Gastroesophageal sphincter (tissue), 4 donors: ENCODE results near the gene FBLN1. TPM values are rescaled to one million over a fixed set of nuclear protein-coding genes. Genes with fewer than 3 reads are reported as not detected.

Source experiments
- ATAC-seq: fragments of 150-250 bp; one replicate; pipeline ENCODE4 v1.9.1; 2016; ENCODE audit warnings: mild to moderate bottlenecking, moderate library complexity
- H3K27ac ChIP-seq, 4 donors: fragments of 200-600 bp; sonication (generic) in 3 of 4; 1 replicate in 3 of 4; 2 replicates in 1 of 4; pipeline ENCODE4 v1.5.1; 2016 to 2019
- H3K27me3 ChIP-seq: fragments of 200-600 bp; sonication (generic); one replicate; pipeline ENCODE4 v1.5.1; 2019
- H3K36me3 ChIP-seq, 2 donors: fragments of 200-600 bp; sonication (generic); one replicate each; pipeline ENCODE4 v1.5.1; 2019; ENCODE audit warnings: control low read depth in 1 of 2
- H3K4me1 ChIP-seq, 3 donors: fragments of 200-600 bp; sonication (generic); 1 replicate in 2 of 3; 2 replicates in 1 of 3; pipeline ENCODE4 v1.5.1; 2016 to 2019; ENCODE audit warnings: control low read depth in 2 of 3
- H3K4me3 ChIP-seq, 2 donors: fragments of 200-600 bp; sonication (generic); one replicate each; pipeline ENCODE4 v1.5.1; 2019; ENCODE audit warnings: mild to moderate bottlenecking in 1 of 2, moderate library complexity in 1 of 2
- H3K9me3 ChIP-seq, 3 donors: fragments of 200-600 bp; sonication (generic); one replicate each; pipeline ENCODE4 v1.5.1; 2017 to 2019; ENCODE audit warnings: control low read depth in 2 of 3
- CTCF ChIP-seq, 4 experiments: fragments of 200-600 bp in 2 of 4; fragments of 450-650 bp in 2 of 4; sonication (generic) in 1 of 4; IDR thresholded peaks; one replicate each; pipeline ENCODE4 v1.5.1; 2017 to 2019; ENCODE audit warnings: antibody characterized with exemption in 4 of 4, mild to moderate bottlenecking in 2 of 4, moderate library complexity in 2 of 4
- EP300 ChIP-seq: sonication (generic); formaldehyde crosslinking; IDR thresholded peaks from one replicate; pipeline ENCODE4 v1.6.1; 2017; ENCODE audit warnings: antibody characterized with exemption, mild to moderate bottlenecking
- POLR2A ChIP-seq, 2 donors: fragments of 450-650 bp; IDR thresholded peaks; one replicate each; pipeline ENCODE4 v1.6.1; 2017; ENCODE audit warnings: antibody characterized with exemption in 2 of 2, mild to moderate bottlenecking in 2 of 2, moderate library complexity in 1 of 2
- POLR2AphosphoS5 ChIP-seq: sonication (generic); formaldehyde crosslinking; IDR thresholded peaks from one replicate; pipeline ENCODE4 v1.6.1; 2017; ENCODE audit warnings: antibody characterized with exemption
- WGBS, 2 donors: methylation state at CpG; one replicate each; pipeline ENCODE4 v1.1.5; 2018; ENCODE audit warnings: low coverage in 1 of 2; 5-methylcytosine and 5-hydroxymethylcytosine counted together
- total RNA-seq, 4 donors: library from RNA; depleted of rRNA; stranded (reverse); fragments of >200 nt; gene quantifications; one replicate each; pipeline ENCODE4 v1.1.0, GENCODE V29; 2016

Gene FBLN1
- total RNA-seq, 4 donors from 2014 or later: 241 to 597 (median 382) TPM

- WGBS, 2 donors: 31 to 55% methylated on average over 7 of the region's 7 CpGs
- peak; percentile 77 for ATAC-seq
- H3K9me3 ChIP-seq: no peaks in the 10 kb centered on the region
- H3K27ac ChIP-seq: peak overlapping the region in 3 of 4 donors; percentile 31 to 53 (median 51)
- TF ChIP-seq POLR2AphosphoS5: peak; percentile 82
- TF ChIP-seq POLR2A (IDR thresholded peaks at IDR 0.05): no peak
- H3K4me3 ChIP-seq: no peak overlapping the region
- peaks cover 0 to 33% (median 10%) of the 10 kb centered on the region in 3 donors for H3K4me1 ChIP-seq
- H3K27me3 ChIP-seq: peaks cover 30% of the 10 kb centered on the region
- H3K36me3 ChIP-seq: no peaks in the 10 kb centered on the region
These were observed 6.2 kb upstream of the FBLN1 start for GRCh38 chr22:45496451-45496941.

GRCh38 chr22:45497351-45498145, 5.1 kb upstream of the FBLN1 start:
- no peaks in the 10 kb centered on the region for H3K36me3 ChIP-seq
- 37 to 51% methylated on average over 7 to 10 of the region's 10 CpGs for WGBS, 2 donors
- peak; percentile 39 for TF ChIP-seq POLR2AphosphoS5
- TF ChIP-seq POLR2A (IDR thresholded peaks at IDR 0.05): no peak
- no peak for TF ChIP-seq EP300
- TF ChIP-seq CTCF (IDR thresholded peaks at IDR 0.05): no peak
- peak; percentile 16 for ATAC-seq
- H3K27ac ChIP-seq: peak overlapping the region in 2 of 4 donors; percentile 50 to 51
- no peaks in the 10 kb centered on the region for H3K9me3 ChIP-seq
- peaks cover 0 to 42% (median 10%) of the 10 kb centered on the region in 3 donors for H3K4me1 ChIP-seq
- H3K27me3 ChIP-seq: peaks cover 34% of the 10 kb centered on the region
- H3K4me3 ChIP-seq: no peak overlapping the region

GRCh38 chr22:45499746-45500145, 2.9 kb upstream of the FBLN1 start:
- TF ChIP-seq POLR2AphosphoS5: peak; percentile 16
- no peak for TF ChIP-seq POLR2A (IDR thresholded peaks at IDR 0.05)
- no CpG with 5 or more reads among the region's 3 CpGs for WGBS, 2 donors
- Histone ChIP-seq H3K4me1 (peaks cover 0 to 63% (median 14%) of the 10 kb centered on the region in 3 donors), H3K4me3 (no peak overlapping the region), H3K27ac (peak overlapping the region in 3 of 4 donors; percentile 50 to 66 (median 51)), H3K9me3 (no peaks in the 10 kb centered on the region), H3K36me3 (no peaks in the 10 kb centered on the region), H3K27me3 (peaks cover 42% of the 10 kb centered on the region)
- ATAC-seq: peak; percentile 71

- peaks cover 54% of the 10 kb centered on the region for H3K27me3 ChIP-seq
- 25% methylated on average over 4 of the region's 53 CpGs; no CpG with 5 or more reads in 1 of the 2 donors for WGBS, 2 donors
- peak overlapping the region; percentile 4 to 84 (median 80) for H3K27ac ChIP-seq
- no peak for TF ChIP-seq CTCF (IDR thresholded peaks at IDR 0.05)
- no peak for TF ChIP-seq POLR2A (IDR thresholded peaks at IDR 0.05)
- TF ChIP-seq EP300: no peak
- no peak for TF ChIP-seq POLR2AphosphoS5
- H3K4me3 ChIP-seq: peak overlapping the region; percentile 41 to 64
- no peak for ATAC-seq
- peaks cover 0 to 81% (median 16%) of the 10 kb centered on the region in 3 donors for H3K4me1 ChIP-seq
- no peaks in the 10 kb centered on the region for H3K36me3 ChIP-seq
- H3K9me3 ChIP-seq: no peaks in the 10 kb centered on the region
These were observed 550 bp downstream of the FBLN1 start for GRCh38 chr22:45503050-45503815.

- TF ChIP-seq POLR2AphosphoS5 (no peak), CTCF (IDR thresholded peaks at IDR 0.05) (no peak), EP300 (no peak), POLR2A (IDR thresholded peaks at IDR 0.05) (no peak)
- Histone ChIP-seq H3K27ac (peak overlapping the region; percentile 21 to 84 (median 80)), H3K9me3 (no peaks in the 10 kb centered on the region), H3K36me3 (no peaks in the 10 kb centered on the region), H3K4me1 (peaks cover 0 to 80% (median 10%) of the 10 kb centered on the region in 3 donors), H3K27me3 (peaks cover 61% of the 10 kb centered on the region), H3K4me3 (peak overlapping the region; percentile 41 to 64)
- WGBS, 2 donors: 38 to 40% methylated on average over 1 to 4 of the region's 15 CpGs
- ATAC-seq: no peak
These were observed 1.2 kb downstream of the FBLN1 start for GRCh38 chr22:45503816-45504372.
